K562 (cell line): ENCODE results near the gene ARFRP1. TPM values are rescaled to one million over a fixed set of nuclear protein-coding genes. Genes with fewer than 3 reads are reported as not detected.

Experiments used
- CBX1 ChIP-seq: sonication (generic); IDR thresholded peaks from 2 replicates; pipeline ENCODE4 v1.6.1; 2016; ENCODE audit warnings: antibody characterized with exemption, low read depth, mild to moderate bottlenecking
- EZH2 ChIP-seq: IDR thresholded peaks from 2 replicates; pipeline ENCODE4 v1.6.1; 2012; ENCODE audit warnings: low read depth, mild to moderate bottlenecking, inconsistent platforms, low read length, borderline replicate concordance
- FOXO4 ChIP-seq: fragments of 450-650 bp; formaldehyde crosslinking; IDR thresholded peaks from 2 replicates; pipeline ENCODE4 v1.4.0; 2020; ENCODE audit warnings: mild to moderate bottlenecking, moderate library complexity
- JUN ChIP-seq, 2 experiments: sonication (generic) in 1 of 2; formaldehyde crosslinking in 1 of 2; IDR thresholded peaks; 2 replicates each; pipeline versions ENCODE4 v1.6.1 to v1.8.0; 2012 to 2022; ENCODE audit warnings: borderline replicate concordance in 2 of 2, mild to moderate bottlenecking in 2 of 2, improper control_type of control experiment in 1 of 2, low read depth in 1 of 2, low read length in 1 of 2, missing genetic modification reagents in 1 of 2
- PHF8 ChIP-seq: fragments of 200-600 bp; sonication (generic); IDR thresholded peaks from 2 replicates; pipeline ENCODE4 v1.6.1; 2012; ENCODE audit warnings: mixed run types, mild to moderate bottlenecking, inconsistent platforms, low read length, moderate library complexity, borderline replicate concordance
- RBM22 ChIP-seq: fragments of 200-400 bp; formaldehyde crosslinking; IDR thresholded peaks from 2 replicates; pipeline ENCODE4 v1.6.1; 2018; ENCODE audit warnings: low read length, low read depth; ENCODE audit not compliant: poor library complexity, severe bottlenecking
- RNF2 ChIP-seq: sonication (generic); IDR thresholded peaks from 2 replicates; pipeline ENCODE4 v1.6.1; 2016
- STAG1 ChIP-seq: sonication (generic); formaldehyde crosslinking; IDR thresholded peaks from 2 replicates; pipeline ENCODE4 v1.5.0; 2020; ENCODE audit warnings: missing genetic modification reagents, borderline replicate concordance
- ZFX ChIP-seq: sonication (generic); formaldehyde crosslinking; IDR thresholded peaks from 2 replicates; pipeline ENCODE4 v1.8.0; 2022; ENCODE audit warnings: mild to moderate bottlenecking, missing genetic modification reagents, moderate library complexity
- polyA plus RNA-seq, 8 experiments: library from polyadenylated mRNA; depleted of rRNA in 4 of 8; stranded (reverse) in 5 of 8; unstranded in 3 of 8; fragments of >200 nt; fragmentation: Nextera tagmentation in 2 of 8; fragmentation: Illumina TruSeq in 1 of 8; extraction: Ambion mirVana in 2 of 8; extraction: Trizol in 1 of 8; gene quantifications; 2 replicates each; pipeline versions ENCODE4 v1.2.1 to v1.2.3, GENCODE V29; 2011 to 2014; ENCODE audit warnings: inconsistent platforms in 1 of 8, missing spikeins in 1 of 8
- total RNA-seq, 7 experiments: library from RNA; depleted of rRNA in 6 of 7; stranded (reverse); fragments of >200 nt in 6 of 7; fragmentation: Illumina TruSeq in 2 of 7; extraction: Trizol in 2 of 7; gene quantifications; 2 replicates each; pipeline versions ENCODE4 v1.2.1 to v1.2.3, GENCODE V29; 2011 to 2021; ENCODE audit warnings: low replicate concordance in 1 of 7
- TF ChIP-seq, protein P1 (sequence below): sonication (generic); formaldehyde crosslinking; IDR thresholded peaks from 2 replicates; pipeline ENCODE4 v1.8.0; 2023; ENCODE audit warnings: missing genetic modification reagents, mild to moderate bottlenecking, borderline replicate concordance
- TF ChIP-seq, protein P2 (sequence below): sonication (generic); formaldehyde crosslinking; IDR thresholded peaks from 2 replicates; pipeline ENCODE4 v1.8.0; 2022; ENCODE audit warnings: missing genetic modification reagents, mild to moderate bottlenecking, borderline replicate concordance

ARFRP1 gene
- total and polyA plus RNA-seq, 9 of the 15 experiments (the other 6 are each of a cell fraction or from before 2014, with no cell fraction given), result 2.2 to 78.9 (median 37.3) TPM

DNA sequence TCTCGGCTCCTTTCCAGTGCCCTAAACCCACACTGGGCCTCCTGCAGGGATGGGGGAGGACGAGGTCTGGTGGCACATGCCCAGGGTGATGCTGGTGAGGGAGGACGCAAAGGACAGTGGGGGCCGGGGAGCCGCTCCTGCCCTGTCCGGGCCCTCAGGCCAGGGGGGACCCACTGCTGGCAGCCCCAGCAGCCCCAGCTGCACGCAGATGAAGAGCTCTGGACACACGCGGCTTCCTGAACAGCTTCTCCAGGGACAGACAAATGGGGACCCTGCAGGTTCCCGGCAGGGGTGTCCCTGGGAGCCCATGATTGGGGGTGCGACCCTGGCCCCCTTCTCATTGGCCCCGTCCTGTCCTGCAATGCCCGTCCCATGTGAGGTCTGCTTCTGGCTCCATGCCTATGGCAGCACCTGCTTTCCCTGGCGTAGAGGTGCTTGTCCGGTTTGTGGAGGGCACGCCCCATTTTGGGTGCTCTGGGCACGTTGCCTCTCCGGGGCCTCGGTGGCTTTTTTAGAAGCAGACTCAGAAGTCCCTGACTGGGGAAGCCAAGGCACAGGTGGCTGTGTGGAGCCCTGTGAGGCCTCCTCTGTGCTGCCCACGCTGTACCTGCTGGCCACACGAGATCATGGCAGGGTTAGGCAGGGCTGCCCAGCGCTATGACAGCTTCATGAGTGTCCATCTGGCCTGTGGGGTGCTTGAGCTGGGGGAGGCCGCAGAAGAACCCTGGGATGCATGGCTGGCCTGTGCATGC lies 26.7 kb downstream of the ARFRP1 start (continued):
- TF ChIP-seq RBM22, result peak; percentile 15
- no peak for TF ChIP-seq ZFX (CRISPR knock-in tag)
- TF ChIP-seq EZH2, result no peak
- TF ChIP-seq PHF8, result no peak
- no peak for TF ChIP-seq FOXO4 (CRISPR knock-in tag)
- TF ChIP-seq, protein P1, sequence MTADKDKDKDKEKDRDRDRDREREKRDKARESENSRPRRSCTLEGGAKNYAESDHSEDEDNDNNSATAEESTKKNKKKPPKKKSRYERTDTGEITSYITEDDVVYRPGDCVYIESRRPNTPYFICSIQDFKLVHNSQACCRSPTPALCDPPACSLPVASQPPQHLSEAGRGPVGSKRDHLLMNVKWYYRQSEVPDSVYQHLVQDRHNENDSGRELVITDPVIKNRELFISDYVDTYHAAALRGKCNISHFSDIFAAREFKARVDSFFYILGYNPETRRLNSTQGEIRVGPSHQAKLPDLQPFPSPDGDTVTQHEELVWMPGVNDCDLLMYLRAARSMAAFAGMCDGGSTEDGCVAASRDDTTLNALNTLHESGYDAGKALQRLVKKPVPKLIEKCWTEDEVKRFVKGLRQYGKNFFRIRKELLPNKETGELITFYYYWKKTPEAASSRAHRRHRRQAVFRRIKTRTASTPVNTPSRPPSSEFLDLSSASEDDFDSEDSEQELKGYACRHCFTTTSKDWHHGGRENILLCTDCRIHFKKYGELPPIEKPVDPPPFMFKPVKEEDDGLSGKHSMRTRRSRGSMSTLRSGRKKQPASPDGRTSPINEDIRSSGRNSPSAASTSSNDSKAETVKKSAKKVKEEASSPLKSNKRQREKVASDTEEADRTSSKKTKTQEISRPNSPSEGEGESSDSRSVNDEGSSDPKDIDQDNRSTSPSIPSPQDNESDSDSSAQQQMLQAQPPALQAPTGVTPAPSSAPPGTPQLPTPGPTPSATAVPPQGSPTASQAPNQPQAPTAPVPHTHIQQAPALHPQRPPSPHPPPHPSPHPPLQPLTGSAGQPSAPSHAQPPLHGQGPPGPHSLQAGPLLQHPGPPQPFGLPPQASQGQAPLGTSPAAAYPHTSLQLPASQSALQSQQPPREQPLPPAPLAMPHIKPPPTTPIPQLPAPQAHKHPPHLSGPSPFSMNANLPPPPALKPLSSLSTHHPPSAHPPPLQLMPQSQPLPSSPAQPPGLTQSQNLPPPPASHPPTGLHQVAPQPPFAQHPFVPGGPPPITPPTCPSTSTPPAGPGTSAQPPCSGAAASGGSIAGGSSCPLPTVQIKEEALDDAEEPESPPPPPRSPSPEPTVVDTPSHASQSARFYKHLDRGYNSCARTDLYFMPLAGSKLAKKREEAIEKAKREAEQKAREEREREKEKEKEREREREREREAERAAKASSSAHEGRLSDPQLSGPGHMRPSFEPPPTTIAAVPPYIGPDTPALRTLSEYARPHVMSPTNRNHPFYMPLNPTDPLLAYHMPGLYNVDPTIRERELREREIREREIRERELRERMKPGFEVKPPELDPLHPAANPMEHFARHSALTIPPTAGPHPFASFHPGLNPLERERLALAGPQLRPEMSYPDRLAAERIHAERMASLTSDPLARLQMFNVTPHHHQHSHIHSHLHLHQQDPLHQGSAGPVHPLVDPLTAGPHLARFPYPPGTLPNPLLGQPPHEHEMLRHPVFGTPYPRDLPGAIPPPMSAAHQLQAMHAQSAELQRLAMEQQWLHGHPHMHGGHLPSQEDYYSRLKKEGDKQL (CRISPR knock-in tag), result no peak
- no peak for TF ChIP-seq RNF2
- no peak for TF ChIP-seq STAG1 (CRISPR knock-in tag)
- TF ChIP-seq CBX1, result no peak
- no peak for TF ChIP-seq JUN (IDR thresholded peaks at IDR 0.05; ENCODE audit: borderline replicate concordance, low read depth, low read length)
- no peak for TF ChIP-seq JUN (CRISPR knock-in tag; IDR thresholded peaks at IDR 0.05; ENCODE audit: borderline replicate concordance)
- TF ChIP-seq, protein P2, sequence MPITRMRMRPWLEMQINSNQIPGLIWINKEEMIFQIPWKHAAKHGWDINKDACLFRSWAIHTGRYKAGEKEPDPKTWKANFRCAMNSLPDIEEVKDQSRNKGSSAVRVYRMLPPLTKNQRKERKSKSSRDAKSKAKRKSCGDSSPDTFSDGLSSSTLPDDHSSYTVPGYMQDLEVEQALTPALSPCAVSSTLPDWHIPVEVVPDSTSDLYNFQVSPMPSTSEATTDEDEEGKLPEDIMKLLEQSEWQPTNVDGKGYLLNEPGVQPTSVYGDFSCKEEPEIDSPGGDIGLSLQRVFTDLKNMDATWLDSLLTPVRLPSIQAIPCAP, result no peak
